Medulla oblongata (tissue), 1 donor: ENCODE measurements around the gene POLR2H.

Experiments
- DNase-seq: peaks from one replicate; pipeline ENCODE4 v3.0.0-alpha.2; 2015; ENCODE audit errors: extremely low spot score

POLR2H gene

GRCh38 chr3:184387174-184387714 is 25.7 kb downstream of the POLR2H start:
- no peak for DNase-seq

GRCh38 chr3:184388164-184388935 is 26.8 kb downstream of the POLR2H start:
- no peak for DNase-seq

- DNase-seq: no peak
These were observed 27.4 kb downstream of the POLR2H start for GRCh38 chr3:184388936-184389230.

GRCh38 chr3:184389384-184389783 is 27.9 kb downstream of the POLR2H start:
- DNase-seq: no peak

- no peak for DNase-seq
These were observed 28.5 kb downstream of the POLR2H start for GRCh38 chr3:184389935-184390528.

- no peak for DNase-seq
These were observed 29.8 kb downstream of the POLR2H start for GRCh38 chr3:184391266-184391665.

- DNase-seq: no peak
These were observed 33.8 kb downstream of the POLR2H start for GRCh38 chr3:184395320-184395660.

- no peak for DNase-seq
These were observed 37.9 kb downstream of the POLR2H start for GRCh38 chr3:184399410-184399809.

GRCh38 chr3:184405075-184406030 is 43.8 kb downstream of the POLR2H start:
- no peak for DNase-seq

- DNase-seq: no peak
These were observed 47.9 kb downstream of the POLR2H start for GRCh38 chr3:184409331-184409926.

- no peak for DNase-seq
These were observed 48.5 kb downstream of the POLR2H start for GRCh38 chr3:184409946-184410500.

- DNase-seq: no peak
These were observed 53.1 kb downstream of the POLR2H start for GRCh38 chr3:184414418-184415202.

GRCh38 chr3:184415203-184415490 is 53.6 kb downstream of the POLR2H start:
- no peak for DNase-seq

GRCh38 chr3:184417619-184418327 is 56.3 kb downstream of the POLR2H start:
- peak; percentile 78 for DNase-seq
